GM10266 (cell line): ENCODE data around the gene EXT2.

Experiments used
- DNase-seq: peaks from one replicate; pipeline ENCODE4 v3.0.0; 2012; ENCODE audit errors: extremely low spot score
- TF ChIP-seq, protein P1 (sequence below): IDR thresholded peaks from 2 replicates; pipeline ENCODE4 v1.5.1; 2012; ENCODE audit warnings: mild to moderate bottlenecking, low read depth; ENCODE audit not compliant: control insufficient read depth, insufficient read depth; ENCODE audit errors: missing control alignments

The EXT2 gene

DNA sequence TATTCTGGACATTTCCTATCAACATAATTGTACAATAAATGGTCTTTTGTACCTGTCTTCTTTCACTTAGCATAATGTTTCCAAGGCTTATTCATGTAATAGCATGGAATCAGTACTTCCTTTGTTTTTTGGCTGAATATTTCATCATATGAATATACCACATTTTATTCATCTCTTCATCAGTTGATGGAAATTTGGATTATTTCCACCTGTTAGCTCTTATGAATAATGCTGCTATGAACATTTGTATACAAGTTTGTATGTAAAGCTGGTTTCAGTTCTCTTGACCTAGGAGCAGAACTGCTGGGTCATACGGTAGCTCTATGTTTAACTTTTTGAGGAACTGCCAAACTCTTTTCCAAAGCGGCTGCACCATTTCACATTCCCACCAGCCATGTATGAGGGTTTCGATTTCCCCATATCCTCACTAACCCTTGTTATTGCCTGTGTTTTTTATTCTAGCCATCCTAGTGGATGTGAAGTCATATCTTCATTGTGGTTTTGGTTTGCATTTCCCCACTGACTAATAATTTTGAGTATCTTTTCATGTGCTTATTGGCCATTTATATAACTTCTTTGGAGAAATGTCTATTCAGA, 20.9 kb downstream of the EXT2 start:
- TF ChIP-seq, protein P1, sequence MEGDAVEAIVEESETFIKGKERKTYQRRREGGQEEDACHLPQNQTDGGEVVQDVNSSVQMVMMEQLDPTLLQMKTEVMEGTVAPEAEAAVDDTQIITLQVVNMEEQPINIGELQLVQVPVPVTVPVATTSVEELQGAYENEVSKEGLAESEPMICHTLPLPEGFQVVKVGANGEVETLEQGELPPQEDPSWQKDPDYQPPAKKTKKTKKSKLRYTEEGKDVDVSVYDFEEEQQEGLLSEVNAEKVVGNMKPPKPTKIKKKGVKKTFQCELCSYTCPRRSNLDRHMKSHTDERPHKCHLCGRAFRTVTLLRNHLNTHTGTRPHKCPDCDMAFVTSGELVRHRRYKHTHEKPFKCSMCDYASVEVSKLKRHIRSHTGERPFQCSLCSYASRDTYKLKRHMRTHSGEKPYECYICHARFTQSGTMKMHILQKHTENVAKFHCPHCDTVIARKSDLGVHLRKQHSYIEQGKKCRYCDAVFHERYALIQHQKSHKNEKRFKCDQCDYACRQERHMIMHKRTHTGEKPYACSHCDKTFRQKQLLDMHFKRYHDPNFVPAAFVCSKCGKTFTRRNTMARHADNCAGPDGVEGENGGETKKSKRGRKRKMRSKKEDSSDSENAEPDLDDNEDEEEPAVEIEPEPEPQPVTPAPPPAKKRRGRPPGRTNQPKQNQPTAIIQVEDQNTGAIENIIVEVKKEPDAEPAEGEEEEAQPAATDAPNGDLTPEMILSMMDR, result no peak
- DNase-seq, result no peak

DNA sequence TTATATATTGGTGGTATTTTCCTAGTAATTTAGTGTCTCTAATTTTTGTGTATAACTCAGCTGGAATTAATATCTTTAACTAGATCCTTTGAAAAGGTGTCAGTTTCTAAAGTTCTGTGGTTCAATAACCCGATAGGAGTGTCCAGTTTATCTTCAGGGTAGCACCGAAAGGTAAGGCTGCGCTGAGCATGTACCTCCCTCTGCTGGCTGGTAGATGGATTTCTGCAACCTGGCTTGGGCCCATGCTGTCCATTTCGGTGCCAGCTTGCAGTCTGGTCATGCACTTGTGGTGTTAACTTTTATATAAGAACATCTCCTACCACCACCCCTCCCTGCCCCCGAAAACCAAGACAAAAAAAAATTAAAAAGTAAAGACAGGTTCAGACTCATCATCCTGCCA, 24.7 kb downstream of the EXT2 start:
- TF ChIP-seq, protein P1, result no peak
- no peak for DNase-seq

DNA sequence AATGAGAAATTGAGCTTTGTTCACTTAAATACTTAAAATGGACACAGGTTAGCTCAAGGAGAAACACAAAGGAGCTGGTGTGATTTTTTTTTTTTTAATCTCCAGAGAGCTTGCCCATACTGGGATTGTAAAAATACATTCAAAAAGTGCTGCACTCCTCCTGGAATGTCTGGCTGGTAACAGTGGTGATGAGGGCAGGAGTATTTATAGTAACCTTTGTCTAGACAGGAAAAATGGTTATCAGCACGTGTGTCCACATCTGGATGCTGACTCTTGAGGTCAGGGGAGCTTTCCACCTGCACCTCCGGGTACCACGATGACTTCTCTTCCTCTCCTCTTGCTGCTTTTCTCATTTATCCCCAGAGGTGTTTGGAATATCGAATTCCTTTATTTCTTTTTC, 30.1 kb downstream of the EXT2 start:
- no peak for DNase-seq
- TF ChIP-seq, protein P1, result no peak

DNA sequence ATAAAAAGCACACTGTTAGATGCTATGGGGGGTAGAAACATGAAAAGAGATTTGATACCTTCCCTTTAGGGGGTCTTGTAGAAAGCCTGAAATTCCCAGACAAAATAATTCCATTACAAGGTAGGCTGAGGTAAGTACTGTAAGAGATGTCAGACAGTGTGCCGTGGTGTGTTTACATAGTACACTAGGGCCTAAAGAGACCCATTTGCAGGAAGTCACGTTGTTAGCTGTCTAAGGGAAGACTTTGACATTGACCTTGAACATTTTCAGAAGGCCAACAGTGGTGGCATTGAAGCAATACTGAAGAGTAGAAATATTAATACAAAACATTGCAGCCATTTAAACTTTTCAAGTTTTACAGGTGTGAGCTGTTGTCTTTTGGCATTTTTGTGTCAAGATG, 30.8 kb downstream of the EXT2 start:
- TF ChIP-seq, protein P1, result no peak
- DNase-seq, result no peak

DNA sequence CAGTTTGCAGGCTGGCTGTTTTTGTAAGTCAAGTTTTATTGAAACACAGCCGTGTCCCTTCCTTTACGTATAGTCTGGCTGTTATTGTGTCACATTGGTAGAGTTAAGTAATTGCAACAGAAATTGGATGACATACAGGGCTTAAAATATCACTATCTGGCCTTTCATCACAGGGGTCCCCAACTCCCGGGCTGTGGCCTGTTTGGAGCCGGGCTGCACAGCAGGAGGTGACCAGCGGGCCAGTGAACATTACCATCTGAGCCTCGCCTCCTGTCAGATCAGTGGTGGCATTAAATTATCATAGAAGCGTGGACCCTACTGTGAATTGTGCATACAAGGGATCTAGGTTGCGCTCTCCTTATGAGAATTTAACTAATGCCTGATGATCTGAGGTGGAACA, 31.7 kb downstream of the EXT2 start:
- no peak for DNase-seq

DNA sequence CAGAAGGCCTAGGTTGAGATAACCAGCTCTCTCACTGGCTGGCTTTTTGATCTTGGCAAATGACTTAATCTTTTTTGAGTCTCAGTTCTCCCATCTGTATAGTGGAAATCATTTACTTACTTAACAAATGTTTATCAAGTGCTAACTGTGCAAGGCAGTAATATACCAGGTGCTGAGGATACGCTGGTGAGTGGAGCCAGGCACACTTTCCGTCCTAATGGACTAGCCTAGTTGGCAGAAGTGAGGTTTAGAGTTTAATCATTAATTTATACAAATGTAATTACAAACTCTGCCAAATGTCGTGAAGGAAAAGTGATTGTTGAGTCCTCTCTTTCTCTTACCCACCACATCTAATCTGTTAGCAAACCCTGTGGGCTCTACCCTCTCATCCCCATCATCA, 33.3 kb downstream of the EXT2 start:
- DNase-seq, result no peak
- TF ChIP-seq, protein P1, result no peak

More for the DNA sequence above, 31.7 kb downstream of the EXT2 start:
- TF ChIP-seq, protein P1, result no peak

DNA sequence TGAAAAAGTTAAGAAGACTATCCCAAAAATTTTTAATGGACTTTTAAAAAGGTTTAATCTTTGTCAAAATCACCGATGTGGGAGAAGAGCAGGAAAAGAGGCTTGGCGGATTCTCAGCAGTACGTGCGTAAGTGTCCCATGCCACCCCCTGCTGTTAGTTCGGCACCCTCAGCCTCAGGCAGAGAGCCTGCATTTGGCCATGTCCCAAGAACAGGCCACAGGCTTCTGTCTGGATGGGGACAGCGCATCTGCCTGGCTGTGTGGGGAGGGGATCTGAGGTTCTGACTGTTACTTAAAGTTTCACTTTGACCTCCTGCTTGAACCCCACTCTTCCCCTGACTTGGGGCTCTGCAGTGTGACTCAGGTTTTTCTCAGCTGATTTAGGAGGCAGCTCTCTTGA, 35.3 kb downstream of the EXT2 start:
- TF ChIP-seq, protein P1, result no peak
- no peak for DNase-seq
